ENCODE data around the gene MCHR1.
"Not testable (repeated sequence)": the region's sequence is repeated elsewhere in the genome, so short reads cannot be mapped to it uniquely, and the experiment has no call there.

Gene MCHR1

DNA sequence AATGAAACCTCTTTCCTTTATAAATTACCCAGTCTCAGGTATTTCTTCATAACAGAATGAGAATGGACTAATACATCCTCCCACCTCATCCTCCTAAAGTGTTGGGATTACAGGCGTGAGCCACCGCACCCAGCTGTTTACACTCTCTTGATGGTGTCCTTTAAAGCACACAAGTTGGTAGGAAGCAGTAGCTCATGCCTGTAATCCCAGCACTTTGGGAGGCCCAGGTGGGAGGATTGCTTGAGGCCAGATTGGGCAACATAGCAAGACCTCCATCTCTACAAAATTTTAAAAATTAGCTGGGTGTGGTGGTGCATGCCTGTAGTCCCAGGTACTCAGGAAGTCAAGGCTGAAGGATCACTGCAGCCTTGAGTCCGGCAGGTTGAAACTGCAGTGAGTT lies 23.3 kb upstream of the MCHR1 start:
- in situ Hi-C loops (cut with MboI; ENCODE audit: low sequenced_read_pairs), result not testable (repeated sequence)

DNA sequence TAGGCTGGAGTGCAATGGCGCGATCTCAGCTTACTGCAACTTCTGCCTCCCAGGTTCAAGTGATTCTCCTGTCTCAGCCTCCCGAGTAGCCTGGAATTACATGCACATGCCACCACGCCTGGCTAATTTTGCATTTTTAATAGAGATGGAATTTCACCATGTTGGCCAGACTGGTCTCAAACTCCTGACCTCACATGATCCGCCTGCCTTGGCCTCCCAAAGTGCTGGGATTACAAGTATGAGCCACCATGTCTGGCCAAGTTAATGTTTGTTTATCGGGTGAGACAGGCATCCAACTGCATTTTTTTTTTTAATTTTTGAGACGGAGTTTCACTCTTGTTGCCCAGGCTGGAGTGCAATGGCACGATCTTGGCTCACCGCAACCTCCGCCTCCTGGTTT lies 22.6 kb upstream of the MCHR1 start:
- in situ Hi-C loops (cut with MboI; ENCODE audit: low sequenced_read_pairs), result not testable (repeated sequence)

DNA sequence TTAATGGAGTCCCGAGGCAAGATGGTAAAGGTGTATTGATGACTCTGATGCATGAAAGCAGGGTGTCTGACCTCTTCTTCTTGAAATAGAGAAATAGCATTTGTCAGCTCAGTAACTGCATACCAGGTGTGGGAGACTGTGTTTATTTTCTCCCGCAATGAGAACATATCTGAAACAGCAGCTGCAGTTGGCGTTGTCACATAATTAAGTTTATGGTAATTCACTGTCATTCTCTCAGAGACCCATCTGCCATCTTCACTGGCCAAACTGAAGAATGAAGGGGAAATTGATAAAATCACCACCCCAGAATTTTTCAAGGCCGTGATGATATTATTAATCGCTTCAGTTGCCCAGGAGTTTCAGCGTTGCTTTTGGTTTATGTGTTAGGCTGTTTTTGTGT lies 20.1 kb upstream of the MCHR1 start:
- in situ Hi-C loops (cut with MboI; ENCODE audit: low sequenced_read_pairs), result no loop called here

DNA sequence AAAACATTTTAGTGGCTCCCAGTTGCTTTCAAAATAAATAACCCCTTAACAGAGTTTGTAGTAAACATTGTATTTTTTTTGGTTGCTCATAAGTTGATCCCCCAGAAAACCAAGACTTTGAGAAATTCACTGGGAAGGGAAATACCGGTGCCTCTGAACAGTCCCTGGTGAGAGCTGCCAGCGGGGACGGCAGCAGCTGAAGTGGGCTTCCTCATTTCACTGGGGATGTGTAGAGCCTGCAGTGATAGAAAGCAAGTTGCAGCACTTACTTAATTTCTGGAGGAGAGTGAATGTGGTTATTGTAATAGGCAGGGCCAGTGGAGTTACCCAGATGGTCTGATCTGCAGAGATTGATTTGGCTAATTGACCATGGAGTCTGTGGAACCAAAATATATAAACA lies 18.6 kb upstream of the MCHR1 start:
- in situ Hi-C loops (cut with MboI; ENCODE audit: low sequenced_read_pairs), result no loop called here

DNA sequence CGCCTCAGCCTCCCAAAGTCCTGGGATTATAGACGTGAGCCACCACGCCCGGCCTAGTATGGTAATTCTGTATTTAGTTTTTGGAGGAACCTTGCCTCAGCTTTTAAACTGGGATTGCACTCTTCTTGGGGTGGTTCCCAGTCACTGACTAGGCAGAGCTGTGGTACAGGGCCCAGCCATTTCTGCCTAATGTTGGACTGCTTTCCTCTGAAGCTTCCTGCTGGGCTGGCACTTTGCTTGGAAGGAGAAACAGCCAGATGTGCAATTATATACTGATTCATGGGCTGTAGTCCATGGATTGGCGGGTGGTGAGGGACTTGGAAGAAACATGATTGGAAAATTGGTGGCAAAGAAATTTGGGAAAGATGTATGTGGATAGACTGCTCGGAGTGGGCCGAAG lies 17.6 kb upstream of the MCHR1 start:
- in situ Hi-C loops (cut with MboI; ENCODE audit: low sequenced_read_pairs), result no loop called here

DNA sequence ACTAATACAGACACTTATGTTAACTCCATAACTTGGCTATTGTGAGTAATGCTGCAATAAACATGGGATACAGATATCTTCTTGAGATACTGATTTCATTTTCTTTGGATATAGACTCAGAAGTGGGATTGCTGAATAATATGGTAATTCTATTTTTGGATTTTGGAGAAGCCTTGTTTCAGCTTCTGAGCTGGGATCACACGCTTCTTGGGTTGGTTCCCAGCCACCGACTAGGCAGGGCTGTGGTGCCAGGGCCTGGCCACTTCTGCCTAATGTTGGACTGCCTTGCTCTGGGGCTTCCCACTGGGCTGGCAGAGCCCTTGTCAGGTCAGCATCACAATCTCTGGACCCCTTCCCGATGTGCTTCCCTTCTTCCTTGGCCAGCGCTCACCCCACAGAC lies 14.0 kb upstream of the MCHR1 start:
- in situ Hi-C loops (cut with MboI; ENCODE audit: low sequenced_read_pairs), result no loop called here

DNA sequence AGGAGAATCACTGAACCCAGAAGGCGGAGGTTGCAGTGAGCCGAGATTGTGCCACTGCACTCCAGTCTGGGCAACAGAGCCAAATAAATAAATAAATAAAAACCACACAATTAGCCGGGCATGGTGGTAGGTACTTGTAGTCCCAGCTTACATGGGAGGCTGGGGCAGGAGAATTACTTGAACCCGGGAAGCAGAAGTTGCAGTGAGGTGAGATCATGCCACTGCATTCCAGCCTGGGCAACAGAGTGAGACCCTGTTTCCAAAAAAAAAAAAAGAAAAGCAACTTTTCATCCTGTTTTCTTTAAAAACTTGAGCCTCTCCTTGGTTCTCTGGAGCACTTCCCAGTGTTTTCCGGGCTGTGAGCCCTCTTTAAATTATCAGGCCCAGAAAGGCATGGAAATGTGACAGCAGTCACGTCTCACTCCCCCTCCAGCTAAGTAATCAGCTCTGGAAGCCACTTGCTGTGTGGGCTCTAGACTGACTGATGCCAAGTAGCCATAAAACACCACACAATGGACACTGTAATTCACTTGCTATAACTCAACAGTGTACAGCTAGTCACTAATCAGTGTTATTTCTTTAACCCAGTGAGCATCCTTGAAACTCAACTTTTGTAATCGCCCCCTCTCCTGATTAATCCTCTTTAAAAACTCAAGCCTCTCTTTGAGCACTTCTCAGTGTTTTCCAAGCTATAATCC lies 13.0 kb upstream of the MCHR1 start:
- in situ Hi-C loops (cut with MboI; ENCODE audit: low sequenced_read_pairs), result no loop called here

DNA sequence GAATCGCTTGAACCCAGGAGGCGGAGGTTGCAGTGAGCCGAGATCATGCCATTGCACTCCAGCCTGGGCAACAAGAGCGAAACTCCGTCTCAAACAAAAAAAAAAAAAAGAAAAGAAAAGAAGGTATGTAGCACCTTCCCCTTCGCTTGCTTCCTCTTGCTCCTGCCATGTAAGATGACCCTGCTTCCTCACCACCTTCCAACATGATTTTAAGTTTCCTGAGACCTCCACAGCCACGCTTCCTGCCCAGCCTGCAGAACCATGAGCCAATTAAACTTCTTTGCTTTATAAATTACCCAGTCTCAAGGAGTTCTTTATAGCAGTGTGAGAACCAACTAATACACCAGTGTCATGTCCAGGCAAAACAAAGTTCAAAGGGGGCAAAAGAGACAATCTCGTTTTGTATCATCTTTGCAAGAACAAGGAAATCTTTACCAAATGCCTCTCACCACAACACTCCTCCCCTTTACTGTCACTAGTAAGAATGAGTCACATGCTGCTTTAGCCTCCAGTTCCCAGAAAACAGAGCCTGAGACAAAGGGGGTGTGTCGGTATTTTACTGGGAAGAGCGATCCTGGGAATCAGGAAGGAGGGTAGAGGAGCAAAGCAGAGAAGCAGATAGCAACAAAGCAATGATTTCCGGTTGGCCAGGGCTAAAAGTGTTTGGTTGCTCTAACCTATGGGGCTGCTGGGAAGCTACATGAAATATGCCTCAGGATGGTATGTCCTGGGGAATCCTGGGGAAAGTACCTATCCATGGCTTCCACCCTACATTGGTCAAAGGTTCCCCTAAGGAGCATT lies 10.5 kb upstream of the MCHR1 start:
- in situ Hi-C loops (cut with MboI; ENCODE audit: low sequenced_read_pairs), result no loop called here

DNA sequence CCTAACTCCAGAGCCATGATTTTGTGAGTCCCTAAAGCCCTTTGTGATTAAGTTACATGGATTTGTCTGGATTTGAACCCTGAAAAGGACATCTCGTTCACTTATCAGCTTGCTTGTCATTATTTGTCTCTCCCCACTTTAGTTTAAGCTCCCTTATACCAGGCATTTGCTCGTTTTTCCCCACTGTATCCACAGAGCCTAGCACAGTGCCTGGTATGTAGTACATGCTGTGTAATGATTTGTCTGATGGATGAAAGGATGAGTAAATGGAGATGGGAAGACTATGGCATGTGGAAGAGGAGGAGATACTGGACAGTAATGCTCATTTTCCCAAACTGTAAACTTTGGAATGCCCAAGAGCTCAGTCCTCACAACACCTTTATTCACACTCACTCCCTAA lies 9.2 kb upstream of the MCHR1 start:
- in situ Hi-C loops (cut with MboI; ENCODE audit: low sequenced_read_pairs), result no loop called here

DNA sequence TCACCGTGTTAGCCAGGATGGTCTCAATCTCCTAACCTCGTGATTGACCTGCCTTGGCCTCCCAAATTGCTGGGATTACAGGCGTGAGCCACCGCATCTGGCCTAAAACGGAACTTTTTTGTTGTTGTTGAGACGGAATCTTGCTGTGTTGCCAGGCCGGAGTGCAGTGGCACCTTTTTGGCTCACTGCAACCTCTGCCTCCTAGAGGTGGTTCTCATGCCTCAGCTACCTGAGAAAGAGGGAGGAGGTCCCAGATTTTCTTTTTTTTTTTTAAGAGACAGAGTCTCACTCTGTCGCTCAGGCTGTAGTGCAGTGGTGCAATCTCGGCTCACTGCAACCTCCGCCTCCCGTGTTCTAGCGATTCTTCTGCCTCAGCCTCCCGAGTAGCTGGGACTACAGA lies 7.9 kb upstream of the MCHR1 start:
- in situ Hi-C loops (cut with MboI; ENCODE audit: low sequenced_read_pairs), result no loop called here

DNA sequence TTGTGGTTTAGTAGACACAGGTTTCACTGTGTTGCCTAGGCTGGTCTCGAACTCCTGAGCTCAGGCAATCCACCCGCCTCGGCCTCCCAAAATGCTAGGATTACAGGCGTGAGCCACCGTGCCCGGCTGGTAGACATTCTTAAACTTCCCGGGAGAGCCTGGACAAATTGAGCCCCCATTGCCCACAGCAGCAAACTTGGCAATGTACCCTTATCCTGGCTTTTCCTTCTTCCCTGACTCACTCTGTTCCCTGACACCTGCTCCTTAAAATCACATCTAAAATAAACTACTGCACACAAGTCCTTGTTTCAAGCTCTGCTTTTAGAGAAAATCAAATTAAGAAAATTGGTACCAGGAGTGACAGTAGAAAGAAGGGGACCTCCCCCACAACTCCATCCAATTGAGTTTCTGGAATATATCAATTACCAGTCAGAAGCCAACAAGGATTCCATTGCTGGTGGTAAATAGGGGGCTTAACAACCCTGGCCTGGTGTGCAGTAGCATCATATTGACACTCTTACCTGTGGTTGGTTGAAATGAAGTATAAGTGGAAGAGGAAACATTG lies 7.4 kb upstream of the MCHR1 start:
- in situ Hi-C loops (cut with MboI; ENCODE audit: low sequenced_read_pairs), result no loop called here

DNA sequence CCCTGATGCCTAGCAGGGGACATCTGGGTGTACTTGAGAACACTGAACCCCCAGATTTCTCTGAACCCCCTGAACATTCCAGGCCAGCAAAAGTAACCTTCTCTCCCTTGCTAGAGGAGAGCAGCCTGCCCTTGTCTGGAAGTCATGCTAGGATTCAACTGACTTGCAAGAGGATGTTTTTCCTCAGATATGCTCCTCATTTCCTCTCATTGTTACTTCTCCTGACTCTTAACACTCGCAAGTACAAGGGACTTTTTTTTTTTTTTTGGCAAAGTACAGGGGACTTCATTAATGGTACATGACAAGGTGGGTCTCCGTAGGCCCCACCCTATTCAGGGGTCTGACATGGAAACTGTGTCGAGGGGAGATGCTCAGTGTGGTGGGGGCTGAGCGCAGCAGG lies 6.3 kb upstream of the MCHR1 start:
- in situ Hi-C loops (cut with MboI; ENCODE audit: low sequenced_read_pairs), result no loop called here

DNA sequence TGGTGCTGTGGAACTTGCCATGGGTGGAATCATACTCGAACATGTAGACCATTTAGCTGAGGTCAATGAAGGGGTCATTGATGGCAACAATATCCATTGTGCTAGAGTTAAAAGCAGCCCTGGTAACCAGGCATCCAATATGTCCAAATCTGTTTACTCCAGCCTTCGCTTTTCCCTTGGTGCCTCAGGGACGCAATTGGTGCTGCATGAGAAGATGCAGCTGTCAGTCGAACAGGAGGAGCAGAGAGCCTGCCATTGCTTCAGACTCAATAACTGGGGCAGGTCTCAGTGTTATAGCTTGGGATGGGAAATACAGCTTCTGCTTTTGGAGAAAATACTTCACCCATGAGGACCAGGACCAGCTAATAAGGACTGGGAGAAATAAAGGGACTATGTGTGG lies 5.0 kb upstream of the MCHR1 start:
- in situ Hi-C loops (cut with MboI; ENCODE audit: low sequenced_read_pairs), result no loop called here

DNA sequence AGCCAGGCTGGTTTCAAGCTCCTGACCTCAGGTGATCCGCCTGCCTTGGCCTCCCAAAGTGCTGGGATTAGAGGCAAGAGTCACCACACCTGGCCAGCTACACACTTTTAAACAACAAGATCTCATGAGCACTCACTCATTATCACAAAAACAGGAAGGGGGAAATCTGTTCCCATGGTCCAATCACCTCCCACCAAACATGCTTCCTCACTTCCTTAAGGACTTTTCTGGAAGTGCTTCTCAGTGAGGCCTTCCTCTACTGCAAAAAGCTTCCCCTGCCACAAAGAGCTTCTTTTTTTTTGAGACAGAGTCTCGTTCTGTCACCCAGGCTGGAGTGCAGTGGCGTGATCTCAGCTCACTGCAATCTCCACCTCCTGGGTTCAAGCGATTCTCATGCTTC lies 3.1 kb upstream of the MCHR1 start:
- in situ Hi-C loops (cut with MboI; ENCODE audit: low sequenced_read_pairs), result not testable (repeated sequence)

DNA sequence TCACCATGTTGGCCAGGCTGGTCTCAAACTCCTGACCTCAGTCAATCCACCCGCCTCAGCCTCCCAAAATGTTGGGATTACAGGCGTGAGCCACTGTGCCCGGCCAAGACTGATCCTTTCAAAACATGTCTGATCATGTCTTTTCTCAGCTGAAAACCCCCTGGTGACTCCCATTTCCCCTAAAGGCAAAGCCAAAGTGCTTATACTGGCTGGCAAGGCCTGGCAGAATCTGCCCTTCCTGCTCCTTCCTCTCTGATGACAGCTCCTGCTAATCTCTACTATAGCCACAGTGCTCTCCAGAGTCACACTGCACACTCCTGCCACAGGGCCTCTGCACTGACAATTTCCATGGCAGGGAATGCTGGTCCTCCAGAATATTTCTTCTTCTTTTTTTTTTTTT lies 2.6 kb upstream of the MCHR1 start:
- in situ Hi-C loops (cut with MboI; ENCODE audit: low sequenced_read_pairs), result no loop called here

DNA sequence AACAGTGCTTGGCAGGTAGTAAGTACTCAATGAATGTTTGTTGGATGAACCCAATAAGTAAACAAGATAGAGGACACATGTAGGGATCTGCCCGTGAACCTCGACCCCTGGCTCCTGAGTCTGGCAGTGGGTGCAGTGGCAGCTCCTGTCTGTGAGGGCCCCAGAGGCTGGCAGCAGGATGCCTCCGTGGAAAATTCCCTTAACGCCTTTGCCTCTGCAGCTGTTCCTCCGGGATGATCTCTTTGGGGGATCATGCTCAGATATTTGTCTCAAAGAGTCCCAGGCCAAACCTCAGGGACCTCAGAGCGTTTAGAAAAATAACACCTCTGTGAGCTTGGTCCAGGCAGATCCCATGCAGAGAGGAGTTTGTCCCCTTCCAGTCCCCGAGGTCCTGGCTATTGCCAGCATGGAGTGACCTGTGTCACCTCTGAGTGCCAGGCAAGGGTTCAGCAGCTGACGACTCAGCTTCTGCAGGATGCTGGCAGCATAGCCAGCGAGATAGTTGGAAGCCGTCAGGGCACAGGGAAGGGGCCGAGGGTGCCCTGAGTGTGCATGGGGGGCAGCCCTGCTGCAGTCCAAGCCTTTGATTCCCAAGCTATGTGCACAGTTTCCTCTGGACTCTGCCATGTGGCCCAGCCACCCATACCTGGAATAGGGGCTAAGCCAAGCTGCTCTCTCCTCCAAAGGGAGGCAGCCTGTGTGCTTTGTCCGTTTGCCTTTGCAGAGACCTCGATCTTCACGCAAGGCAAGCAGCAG lies 613 bp upstream of the MCHR1 start:
- in situ Hi-C loops (cut with MboI; ENCODE audit: low sequenced_read_pairs), result no loop called here

DNA sequence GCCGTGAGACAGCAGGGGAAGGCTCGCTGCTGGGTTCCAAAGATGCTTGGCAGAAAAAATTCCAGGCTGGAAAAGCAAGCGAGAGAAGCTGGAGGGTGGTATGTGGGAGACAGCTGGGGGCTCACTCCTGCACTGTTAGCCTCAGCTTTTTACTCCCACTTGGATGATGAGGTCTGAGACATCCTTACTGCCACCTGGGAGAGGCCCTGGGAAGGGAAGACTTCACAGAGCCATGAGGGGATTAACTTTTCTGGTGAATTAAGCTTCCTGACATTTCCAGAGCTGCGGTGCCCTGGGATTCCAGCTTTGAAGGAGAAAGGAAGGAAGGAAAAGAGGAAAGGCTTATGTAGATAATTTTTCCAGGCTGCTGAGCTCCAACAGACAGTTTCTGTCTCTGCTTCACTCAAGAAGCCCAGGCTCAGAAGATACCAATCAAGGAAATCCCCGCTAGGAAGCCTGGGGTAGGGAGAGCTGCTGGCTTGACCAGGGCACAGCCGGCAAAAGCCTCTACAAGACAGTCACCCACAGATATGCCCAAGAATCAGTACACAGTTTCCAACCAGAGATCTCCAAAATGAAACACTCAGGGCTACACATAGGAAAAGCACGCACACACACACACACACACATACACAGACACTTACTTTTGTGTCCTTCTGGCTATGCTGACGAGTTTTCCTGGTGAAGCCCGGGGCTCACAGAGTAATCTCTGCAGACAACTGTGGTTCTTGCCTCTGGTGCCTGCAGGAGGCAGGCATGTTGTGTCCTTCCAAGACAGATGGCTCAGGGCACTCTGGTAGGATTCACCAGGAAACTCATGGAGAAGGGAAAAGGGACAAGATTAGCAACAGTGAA lies 907 bp downstream of the MCHR1 start:
- in situ Hi-C loops (cut with MboI; ENCODE audit: low sequenced_read_pairs), result no loop called here

DNA sequence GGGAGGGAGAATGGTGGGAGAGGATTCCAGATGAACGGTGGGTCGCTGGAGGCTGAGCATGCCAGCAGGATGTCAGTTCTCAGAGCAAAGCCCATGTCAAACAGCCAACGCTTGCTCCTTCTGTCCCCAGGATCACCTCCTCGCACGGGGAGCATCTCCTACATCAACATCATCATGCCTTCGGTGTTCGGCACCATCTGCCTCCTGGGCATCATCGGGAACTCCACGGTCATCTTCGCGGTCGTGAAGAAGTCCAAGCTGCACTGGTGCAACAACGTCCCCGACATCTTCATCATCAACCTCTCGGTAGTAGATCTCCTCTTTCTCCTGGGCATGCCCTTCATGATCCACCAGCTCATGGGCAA lies 1.5 kb downstream of the MCHR1 start:
- in situ Hi-C loops (cut with MboI; ENCODE audit: low sequenced_read_pairs), result no loop called here

DNA sequence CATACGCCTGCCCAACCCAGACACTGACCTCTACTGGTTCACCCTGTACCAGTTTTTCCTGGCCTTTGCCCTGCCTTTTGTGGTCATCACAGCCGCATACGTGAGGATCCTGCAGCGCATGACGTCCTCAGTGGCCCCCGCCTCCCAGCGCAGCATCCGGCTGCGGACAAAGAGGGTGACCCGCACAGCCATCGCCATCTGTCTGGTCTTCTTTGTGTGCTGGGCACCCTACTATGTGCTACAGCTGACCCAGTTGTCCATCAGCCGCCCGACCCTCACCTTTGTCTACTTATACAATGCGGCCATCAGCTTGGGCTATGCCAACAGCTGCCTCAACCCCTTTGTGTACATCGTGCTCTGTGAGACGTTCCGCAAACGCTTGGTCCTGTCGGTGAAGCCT lies 2.2 kb downstream of the MCHR1 start:
- in situ Hi-C loops (cut with MboI; ENCODE audit: low sequenced_read_pairs), result no loop called here

DNA sequence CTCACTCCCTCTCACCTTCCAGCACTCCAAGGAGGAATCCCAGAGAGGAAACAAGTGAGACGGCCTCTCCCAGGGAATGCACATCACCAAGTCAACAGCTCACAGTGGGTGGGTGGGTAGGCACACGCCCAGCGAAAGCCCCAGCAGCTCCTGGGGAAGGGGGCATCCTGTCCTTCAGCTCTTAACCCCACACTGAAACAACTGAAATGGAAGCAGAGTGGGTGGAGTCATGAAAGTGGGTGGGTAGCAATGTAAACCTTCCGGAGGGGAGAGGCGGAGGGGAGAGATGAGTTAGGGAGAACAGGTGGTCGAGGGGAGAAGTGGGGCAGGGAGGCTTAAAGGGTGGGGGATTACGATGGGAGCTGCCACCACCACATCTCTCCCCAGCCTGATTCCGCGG lies 5.4 kb downstream of the MCHR1 start:
- in situ Hi-C loops (cut with MboI; ENCODE audit: low sequenced_read_pairs), result no loop called here

DNA sequence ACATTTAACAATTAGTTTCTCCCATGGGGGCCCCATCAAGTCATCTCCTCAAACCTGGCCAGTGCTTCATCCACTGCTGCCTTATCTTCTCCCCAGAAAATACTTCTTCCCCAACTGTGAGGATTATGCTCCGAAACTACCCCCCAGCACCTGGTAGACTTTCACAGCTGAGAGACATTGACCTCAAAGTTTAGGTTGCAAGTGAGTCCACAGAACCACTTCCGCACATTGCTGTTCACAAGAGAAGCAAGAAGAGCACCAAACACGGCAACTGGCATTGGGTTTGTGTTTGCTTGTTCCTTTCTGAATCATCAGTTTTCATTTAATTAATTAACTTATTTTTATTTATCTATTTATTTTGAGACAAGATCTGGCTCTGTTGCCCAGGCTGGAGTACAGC lies 6.1 kb downstream of the MCHR1 start:
- in situ Hi-C loops (cut with MboI; ENCODE audit: low sequenced_read_pairs), result no loop called here
